ENCODE measurements around the gene TMEM201.

Gene TMEM201

GRCh38 chr1:9586147-9586766 lies 2.5 kb upstream of the TMEM201 start:
- no peak for DNase-seq

GRCh38 chr1:9589144-9589718 lies 520 bp downstream of the TMEM201 start:
- DNase-seq, result peak; percentile 46

GRCh38 chr1:9589719-9590157 lies 1.0 kb downstream of the TMEM201 start:
- DNase-seq, result no peak

GRCh38 chr1:9590201-9590600 lies 1.5 kb downstream of the TMEM201 start:
- no peak for DNase-seq

- no peak for DNase-seq
Measured at GRCh38 chr1:9590945-9591668, 2.4 kb downstream of the TMEM201 start.

- DNase-seq, result no peak
Measured at GRCh38 chr1:9591669-9592509, 3.2 kb downstream of the TMEM201 start.

GRCh38 chr1:9592510-9593075 lies 3.9 kb downstream of the TMEM201 start:
- no peak for DNase-seq

GRCh38 chr1:9593147-9593491 lies 4.4 kb downstream of the TMEM201 start:
- DNase-seq, result no peak

- DNase-seq, result peak; percentile 43
Measured at GRCh38 chr1:9593492-9594465, 5.1 kb downstream of the TMEM201 start.

GRCh38 chr1:9594471-9595155 lies 5.9 kb downstream of the TMEM201 start:
- DNase-seq, result no peak

GRCh38 chr1:9595156-9595967 lies 6.7 kb downstream of the TMEM201 start:
- DNase-seq, result no peak

GRCh38 chr1:9595968-9596340 lies 7.2 kb downstream of the TMEM201 start:
- DNase-seq, result no peak

GRCh38 chr1:9596415-9597123 lies 7.9 kb downstream of the TMEM201 start:
- DNase-seq, result no peak

GRCh38 chr1:9597361-9598315 lies 8.9 kb downstream of the TMEM201 start:
- no peak for DNase-seq

GRCh38 chr1:9598316-9598700 lies 9.6 kb downstream of the TMEM201 start:
- DNase-seq, result no peak

GRCh38 chr1:9599741-9600140 lies 11.0 kb downstream of the TMEM201 start:
- no peak for DNase-seq

GRCh38 chr1:9600861-9601834 lies 12.4 kb downstream of the TMEM201 start:
- no peak for DNase-seq

Data from stimulated activated CD4-positive, alpha-beta T cell treated with anti-CD3 and anti-CD28 coated beads, Interleukin-1b, Interleukin-23, amount 100 ng/mL, for 48 hours (primary cell).